ENCODE data around the gene ZSCAN5B. TPM values are rescaled to one million over a fixed set of nuclear protein-coding genes. Genes with fewer than 3 reads are reported as not detected.
"Not testable (repeated sequence)": the region's sequence is repeated elsewhere in the genome, so short reads cannot be mapped to it uniquely, and the experiment has no call there.

The ZSCAN5B gene
- total RNA-seq: not detected in 2 replicates

- not testable (repeated sequence) for H3K4me3 ChIP-seq (ENCODE audit: low read depth, low read length); DNase-seq (ENCODE audit: low read depth)
Measured at GRCh38 chr19:56197646-56198045, at the start of gene ZSCAN5B. Gene ZSCAN5B, minus strand, starts transcription at chr19:56197783. Its CDS starts 4,731 bp downstream, at chr19:56193052.

- DNase-seq (ENCODE audit: low read depth): not testable (repeated sequence)
Measured at GRCh38 chr19:56245764-56246163, 48.2 kb upstream of the ZSCAN5B start.

GRCh38 chr19:56245121-56245740 lies 47.6 kb upstream of the ZSCAN5B start:
- TF ChIP-seq CTCF (IDR thresholded peaks at IDR 0.05; ENCODE audit: insufficient read depth, low read depth, low read length): no peak
- H3K4me3 ChIP-seq (ENCODE audit: low read depth, low read length): no peak overlapping the region
- DNase-seq (ENCODE audit: low read depth): no peak

More at GRCh38 chr19:56245764-56246163, 48.2 kb upstream of the ZSCAN5B start:
- H3K4me3 ChIP-seq (ENCODE audit: low read depth, low read length): not testable (repeated sequence)

- no peak overlapping the region for H3K4me3 ChIP-seq (ENCODE audit: low read depth, low read length)
- no peak for DNase-seq (ENCODE audit: low read depth)
- TF ChIP-seq CTCF (IDR thresholded peaks at IDR 0.05; ENCODE audit: insufficient read depth, low read depth, low read length): no peak
Measured at GRCh38 chr19:56223481-56223880, 25.9 kb upstream of the ZSCAN5B start.

- no peak for DNase-seq (ENCODE audit: low read depth)
- H3K4me3 ChIP-seq (ENCODE audit: low read depth, low read length): no peak overlapping the region
- no peak for TF ChIP-seq CTCF (IDR thresholded peaks at IDR 0.05; ENCODE audit: insufficient read depth, low read depth, low read length)
Measured at GRCh38 chr19:56222901-56223300, 25.3 kb upstream of the ZSCAN5B start.

GRCh38 chr19:56221851-56222250 lies 24.3 kb upstream of the ZSCAN5B start:
- no peak for DNase-seq (ENCODE audit: low read depth)
- H3K4me3 ChIP-seq (ENCODE audit: low read depth, low read length): no peak overlapping the region
- TF ChIP-seq CTCF (IDR thresholded peaks at IDR 0.05; ENCODE audit: insufficient read depth, low read depth, low read length): no peak

GRCh38 chr19:56221442-56221841 lies 23.9 kb upstream of the ZSCAN5B start:
- TF ChIP-seq CTCF (IDR thresholded peaks at IDR 0.05; ENCODE audit: insufficient read depth, low read depth, low read length): peak; percentile 26
- peak; percentile 11 for DNase-seq (ENCODE audit: low read depth)
- H3K4me3 ChIP-seq (ENCODE audit: low read depth, low read length): not testable (repeated sequence)

GRCh38 chr19:56218961-56219360 lies 21.4 kb upstream of the ZSCAN5B start:
- no peak for TF ChIP-seq CTCF (IDR thresholded peaks at IDR 0.05; ENCODE audit: insufficient read depth, low read depth, low read length)
- no peak overlapping the region for H3K4me3 ChIP-seq (ENCODE audit: low read depth, low read length)
- DNase-seq (ENCODE audit: low read depth): no peak

All from fibroblast of villous mesenchyme (primary cell).